NCI-H1694 treated with DMSO at 0.1 percent for 48 hours (cell line): ENCODE measurements around the gene SCD5.
"Not testable (repeated sequence)": the region's sequence is repeated elsewhere in the genome, so short reads cannot be mapped to it uniquely, and the experiment has no call there.

Experiments used
- DNase-seq: peaks from one replicate; lab custom pipeline; 2025; lab: John Stamatoyannopoulos, UW

The SCD5 gene

DNA sequence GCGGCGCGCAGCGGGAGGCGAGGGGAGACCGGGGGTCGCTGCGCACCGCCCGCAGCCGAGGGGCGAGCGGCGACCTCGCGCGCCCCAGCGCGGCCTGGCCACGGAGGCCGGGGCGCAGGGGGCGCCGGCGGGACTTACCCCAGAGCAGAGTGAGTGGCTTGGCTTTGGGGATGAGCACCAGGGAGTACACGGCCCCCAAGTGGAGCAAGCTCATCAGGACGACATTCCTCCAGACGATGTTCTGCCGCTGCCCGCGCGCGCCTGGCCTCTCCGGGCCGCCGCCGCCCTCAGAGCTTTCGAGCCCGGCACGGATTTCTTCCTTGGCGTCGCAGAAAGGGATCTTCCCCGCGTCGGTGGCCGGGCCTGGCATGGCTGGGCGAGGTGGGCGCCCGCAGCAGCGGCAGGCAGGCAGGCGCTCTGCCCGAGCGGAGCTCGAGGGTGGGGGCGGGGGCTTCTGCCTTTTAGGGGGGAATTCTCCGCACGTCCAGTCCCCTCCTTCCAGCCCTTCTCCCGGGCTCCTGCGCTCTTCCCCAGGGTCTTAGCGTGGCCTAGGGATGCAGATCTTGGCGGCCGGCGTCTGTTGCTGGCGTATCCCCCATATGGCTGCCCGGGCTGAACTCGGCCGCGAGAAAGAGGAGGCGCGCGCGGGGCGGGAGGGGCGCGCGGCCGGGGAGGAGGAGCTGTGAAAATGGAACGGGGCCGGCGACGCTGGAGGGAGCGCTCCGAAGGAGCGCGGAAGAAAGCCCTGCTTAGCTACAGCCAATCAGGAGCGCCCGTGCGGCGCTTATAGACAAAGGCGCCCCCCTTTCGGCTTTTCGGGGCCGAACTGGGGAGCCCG lies at the start of gene SCD5:
Gene SCD5, minus strand, starts transcription at position 629 of the 838 bp plus-strand sequence. Its CDS starts 259 bp downstream, at position 370.
- DNase-seq = peak; percentile 55

DNA sequence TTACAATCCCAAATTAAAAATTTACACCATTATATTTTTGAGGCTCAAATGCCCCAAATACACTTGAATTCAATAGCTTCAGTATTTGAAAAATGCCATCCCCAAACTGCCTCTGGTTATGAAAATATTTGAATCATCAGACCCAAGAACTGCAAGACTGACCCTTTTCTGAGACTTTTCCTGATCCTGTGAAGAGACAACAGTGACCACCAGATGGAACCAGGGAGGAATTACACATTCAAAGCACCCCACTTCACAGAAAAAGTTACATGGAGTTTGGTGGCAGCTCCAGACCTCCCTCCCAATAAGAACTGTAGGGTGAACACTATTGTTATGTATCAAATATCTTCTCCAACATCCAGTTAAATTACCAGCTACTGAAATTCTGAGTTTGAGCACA lies 44.0 kb upstream of the SCD5 start:
- DNase-seq = no peak

DNA sequence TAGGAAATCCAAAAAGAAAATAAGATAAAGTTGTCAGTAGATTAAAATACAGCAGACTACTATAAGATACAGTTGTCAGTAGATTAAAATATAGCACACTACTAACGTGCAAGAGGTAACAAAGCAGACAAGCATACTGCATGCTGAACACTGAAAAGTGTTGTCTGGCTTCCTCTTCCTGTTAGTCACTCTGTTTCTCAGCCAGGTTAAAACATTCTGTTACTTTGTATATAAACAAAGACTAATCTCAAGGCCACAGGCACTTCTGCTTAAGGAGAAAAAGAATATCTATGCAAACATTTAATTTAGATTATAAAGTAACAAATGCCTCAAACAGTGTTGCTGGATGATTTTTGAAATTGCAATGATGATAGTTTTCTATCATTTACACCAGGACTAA lies 41.0 kb upstream of the SCD5 start:
- DNase-seq = no peak

DNA sequence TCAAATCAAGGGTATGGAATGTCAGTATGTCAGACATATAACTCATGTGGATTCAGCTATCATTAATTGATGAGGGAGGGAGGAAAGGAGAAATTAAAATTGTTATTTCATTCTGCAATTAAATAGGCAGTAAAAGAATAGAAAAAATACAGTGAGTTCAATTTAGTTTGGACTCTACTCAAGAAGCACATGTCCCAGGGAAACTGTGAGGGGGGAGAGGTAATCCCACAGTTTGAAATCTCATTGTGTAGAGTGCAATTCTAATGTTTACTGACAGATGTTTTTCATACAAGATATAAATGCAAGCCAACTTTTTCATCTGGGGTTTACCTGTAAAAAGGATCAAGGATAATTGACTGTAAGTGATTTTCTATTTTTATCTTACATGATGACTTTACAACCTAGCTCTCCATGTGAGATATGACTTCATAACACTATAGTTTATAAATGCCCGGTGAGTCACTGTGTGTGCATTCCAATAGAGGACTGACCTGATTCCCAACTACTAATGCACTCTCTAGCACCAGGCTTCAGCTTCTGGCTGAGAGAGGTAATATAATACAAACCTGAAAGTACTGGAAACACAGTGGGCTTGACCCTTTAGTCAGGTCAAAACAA lies 35.2 kb upstream of the SCD5 start:
- DNase-seq = no peak

DNA sequence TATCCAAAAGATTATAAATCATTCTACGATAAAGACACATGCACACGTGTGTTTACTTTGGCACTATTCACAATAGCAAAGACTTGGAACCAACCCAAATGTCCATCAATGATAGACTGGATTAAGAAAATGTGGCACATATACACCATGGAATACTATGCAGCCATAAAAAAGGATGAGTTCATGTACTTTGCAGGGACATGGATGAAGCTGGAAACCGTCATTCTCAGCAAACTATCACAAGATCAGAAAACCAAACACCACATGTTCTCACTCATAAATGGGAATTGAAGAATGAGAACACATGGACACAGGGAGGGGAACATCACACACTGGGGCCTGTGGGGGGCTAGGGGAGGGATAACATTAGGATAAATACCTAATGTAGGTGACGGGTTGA lies 34.5 kb upstream of the SCD5 start:
- DNase-seq = not testable (repeated sequence)

DNA sequence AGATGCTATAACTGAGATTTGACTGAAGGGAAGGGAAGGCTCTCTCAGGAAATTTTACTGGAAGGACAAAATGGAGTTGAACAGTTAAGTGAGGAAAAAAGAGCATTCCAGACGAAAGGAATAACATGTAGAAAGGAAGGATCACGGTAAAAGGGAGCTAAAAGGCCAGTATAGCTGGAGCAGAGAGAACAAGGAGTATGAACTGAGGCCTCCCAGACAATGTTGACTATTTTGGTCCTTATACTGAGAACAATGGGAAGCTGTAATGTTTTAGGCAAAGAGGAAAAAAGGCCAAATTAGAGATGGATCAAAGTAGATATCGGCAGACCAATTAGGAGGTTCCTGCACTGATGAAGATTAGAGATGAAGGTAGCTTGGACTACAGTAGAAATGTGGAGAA lies 26.8 kb upstream of the SCD5 start:
- DNase-seq = no peak

DNA sequence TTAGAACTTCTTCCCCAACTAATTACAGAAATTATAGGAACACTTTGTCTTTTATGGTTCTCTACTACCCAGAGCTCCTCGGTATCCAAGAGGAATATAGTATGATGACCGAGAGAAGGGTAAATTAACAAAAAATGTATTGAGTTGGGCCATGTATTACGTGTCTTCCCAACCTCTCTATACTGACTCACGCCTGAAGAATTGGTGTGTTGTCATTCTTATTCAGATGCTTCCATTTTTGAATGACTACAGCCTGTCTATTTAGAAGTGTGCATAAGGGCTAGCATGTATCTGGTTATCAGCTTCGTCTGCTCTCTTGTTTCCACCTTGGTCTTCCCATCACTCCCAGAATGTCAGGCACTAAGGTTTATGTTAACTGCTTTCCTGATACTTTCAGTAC lies 24.5 kb upstream of the SCD5 start:
- DNase-seq = no peak

DNA sequence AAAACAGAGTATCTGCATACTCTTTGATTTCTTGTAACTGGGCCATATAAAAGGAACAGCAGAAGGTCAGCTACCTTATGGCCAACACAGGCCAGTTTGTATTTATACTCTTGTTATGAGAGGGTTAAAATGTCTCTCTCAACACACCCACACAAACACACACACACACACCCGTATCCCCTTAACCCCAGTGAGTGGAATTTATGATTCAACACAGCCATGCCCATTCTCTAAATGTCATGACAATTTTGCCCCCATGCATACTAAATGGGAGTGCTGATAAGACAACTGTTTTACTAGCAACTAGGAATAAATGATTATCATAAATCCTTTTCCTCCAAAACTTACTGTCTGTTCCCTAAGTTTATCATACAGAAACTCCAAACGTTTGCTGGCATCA lies 22.1 kb upstream of the SCD5 start:
- no peak for DNase-seq

DNA sequence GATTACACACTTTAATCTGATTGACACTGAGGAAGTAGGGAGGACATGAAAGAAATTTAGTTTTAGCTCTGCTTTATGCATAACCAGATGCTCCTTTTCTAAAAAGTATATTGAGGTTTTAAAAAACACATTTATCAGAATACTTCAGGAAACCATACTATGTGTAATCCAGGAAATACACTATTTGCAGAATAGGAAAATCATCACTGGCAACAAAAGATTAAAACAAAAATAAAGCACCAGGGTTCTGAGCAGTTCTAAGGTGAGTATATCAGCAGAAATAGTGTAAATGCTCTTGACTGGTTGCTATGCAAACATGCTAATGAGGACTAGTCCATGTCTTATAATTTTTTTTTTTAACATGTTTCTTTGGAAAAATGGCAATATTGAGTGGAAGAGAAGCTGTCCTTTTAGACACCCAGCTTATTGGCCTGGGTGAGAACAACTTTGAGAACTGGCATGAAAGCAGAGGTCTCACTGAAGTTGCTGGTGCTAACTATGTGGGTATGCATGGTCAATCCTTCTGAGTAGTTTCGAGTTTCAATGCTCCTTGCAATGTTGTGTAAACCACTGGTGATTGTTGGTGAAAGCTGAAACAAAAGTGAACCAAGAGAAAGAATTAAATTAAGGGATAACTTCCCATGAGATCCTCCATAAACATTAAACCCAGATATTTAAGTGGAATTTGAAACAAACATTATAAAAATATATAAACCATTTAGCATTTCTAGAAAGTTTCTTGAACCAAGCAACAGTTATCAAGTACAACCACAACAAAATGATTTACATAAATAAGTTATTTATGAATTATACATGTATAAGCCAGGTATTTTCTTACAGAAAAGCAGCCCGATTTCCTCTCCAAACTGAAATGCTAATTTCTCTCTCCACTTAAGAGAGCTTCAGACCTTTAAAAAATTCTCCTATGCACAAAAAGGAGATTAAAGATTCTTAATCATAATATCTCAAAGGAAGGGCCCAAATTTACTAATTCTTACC lies 20.4 kb upstream of the SCD5 start:
- no peak for DNase-seq

DNA sequence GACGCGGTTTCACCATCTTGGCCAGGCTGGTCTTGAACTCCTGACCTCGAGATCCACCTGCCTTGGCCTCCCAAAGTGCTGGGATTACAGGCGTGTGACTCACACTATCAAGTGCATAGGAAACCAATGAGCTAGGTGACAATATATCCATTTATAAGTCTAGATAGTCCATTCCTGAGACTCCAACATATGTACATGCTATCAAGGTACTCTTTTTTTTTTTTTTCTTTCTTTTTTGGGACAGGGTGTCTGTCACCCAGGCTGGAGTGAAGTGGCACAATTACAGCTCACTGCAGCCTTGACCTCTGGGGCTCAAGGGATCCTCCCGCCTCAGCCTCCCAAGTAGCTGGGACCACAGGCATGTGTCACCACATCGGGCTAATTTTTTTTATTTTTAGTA lies 18.3 kb upstream of the SCD5 start:
- DNase-seq = not testable (repeated sequence)

DNA sequence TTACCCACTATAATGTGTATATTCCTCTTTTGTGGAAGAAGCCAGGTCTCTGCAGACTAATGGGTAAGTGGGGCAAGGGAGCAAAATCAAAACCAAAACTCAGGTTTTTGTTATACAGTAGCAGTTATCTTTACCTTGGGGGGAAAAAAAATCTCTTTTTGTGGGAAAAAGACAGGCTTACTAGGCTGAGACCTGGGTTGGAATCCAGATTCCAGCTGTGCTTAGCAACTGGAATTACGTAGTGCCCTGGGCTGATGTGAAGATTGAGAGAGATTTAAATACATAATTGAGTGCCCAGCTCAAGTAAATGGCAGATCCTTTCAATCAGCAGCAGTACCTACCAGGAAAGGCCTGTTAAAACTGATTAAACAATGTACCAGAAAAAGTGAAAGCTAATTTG lies 15.4 kb upstream of the SCD5 start:
- DNase-seq = no peak

DNA sequence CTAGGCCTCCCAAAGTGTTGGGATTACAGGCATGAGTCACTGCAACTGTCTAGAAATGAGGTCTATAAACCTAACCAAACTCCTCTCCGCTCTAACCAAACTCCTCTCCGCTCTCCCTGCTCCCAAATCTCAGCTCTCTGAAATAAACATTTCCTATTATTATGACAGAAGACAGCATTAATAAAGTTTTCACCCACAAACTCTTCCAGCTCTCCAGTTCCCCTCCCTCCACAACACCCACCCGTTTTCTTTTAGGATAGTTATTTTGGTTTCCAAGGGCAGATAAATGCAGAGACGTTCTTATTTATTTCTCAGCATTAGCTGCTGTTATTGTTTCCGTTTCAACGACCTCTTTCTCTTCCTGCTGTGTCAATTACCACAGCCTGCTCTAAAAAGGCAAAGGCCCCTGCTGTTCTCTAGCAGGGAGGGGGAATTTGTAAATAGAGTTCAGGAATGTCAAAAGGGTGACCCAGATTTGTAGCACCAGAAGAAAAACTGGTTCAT lies 13.3 kb upstream of the SCD5 start:
- DNase-seq = no peak

DNA sequence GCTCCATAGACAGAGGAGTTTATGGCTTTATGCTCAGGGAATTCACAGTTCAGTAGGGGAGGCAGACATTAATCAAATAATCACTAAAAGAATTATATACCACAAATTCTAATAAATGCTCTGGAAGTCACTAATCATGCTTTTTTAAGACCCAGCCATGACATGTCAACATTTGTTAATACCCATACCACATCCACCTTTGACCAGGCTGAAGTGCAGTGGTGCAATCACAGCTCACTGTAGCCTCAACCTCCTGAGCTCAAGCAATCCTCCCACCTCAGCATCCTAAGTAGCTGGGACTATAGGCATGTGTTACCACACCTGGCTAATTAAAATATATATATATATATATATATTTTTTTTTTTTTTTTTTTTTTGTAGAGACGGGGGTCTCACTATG lies 12.8 kb upstream of the SCD5 start:
- no peak for DNase-seq

DNA sequence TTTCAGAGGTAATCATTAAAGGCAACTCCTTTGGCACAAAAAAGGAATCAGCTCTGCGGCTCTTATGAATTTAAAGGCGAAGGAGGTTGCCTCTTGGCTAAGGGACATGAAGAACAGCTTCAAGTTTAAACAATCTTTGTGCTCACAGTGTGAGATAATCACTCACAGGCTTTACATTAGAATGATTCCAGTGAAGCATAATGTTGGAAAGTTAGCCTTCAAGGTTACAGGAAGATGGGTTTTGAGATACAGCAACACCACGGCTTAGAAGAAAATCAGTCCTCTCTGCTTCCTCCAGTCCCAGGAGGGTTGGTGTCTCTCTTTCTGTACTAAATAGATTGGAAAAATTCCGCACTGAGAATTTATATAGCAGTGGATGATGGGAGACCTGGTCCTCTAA lies 11.6 kb upstream of the SCD5 start:
- no peak for DNase-seq

DNA sequence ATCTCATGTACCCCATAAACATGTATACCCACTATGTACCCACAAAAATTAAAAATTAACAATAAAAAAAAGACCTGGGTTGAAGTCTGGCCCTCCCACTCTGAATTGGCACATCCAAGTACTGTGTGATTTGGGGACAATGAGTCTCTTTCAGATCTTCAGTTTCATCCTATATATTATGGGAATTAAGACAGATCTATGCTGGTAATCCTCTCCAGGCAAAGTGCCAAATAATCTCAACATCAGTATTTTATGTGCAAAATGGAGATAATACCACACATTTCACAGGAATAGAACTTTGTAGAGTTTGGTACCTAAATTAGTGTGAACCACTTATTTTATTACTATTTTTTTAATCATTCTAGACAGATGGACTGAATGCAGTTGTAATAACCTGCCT lies 11.0 kb upstream of the SCD5 start:
- no peak for DNase-seq

DNA sequence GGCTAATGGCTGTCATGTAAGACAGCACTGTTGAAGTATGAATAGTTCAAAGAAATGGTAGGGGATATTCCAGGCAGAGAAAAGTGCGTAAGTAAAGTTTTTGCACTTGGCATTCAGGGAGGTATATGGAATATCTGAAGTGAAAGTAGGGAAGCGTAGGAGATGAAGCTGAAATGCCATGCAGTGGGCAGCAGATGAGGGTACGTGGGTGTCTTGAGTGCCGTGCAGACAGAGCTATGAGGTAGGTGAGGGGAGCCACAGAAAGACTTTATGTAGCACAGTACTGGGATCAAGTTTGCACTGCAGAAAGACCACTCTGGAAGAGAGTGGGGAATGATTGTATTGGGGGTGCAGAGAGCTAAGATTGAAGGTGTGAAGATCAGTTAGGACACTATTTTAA lies 5.2 kb upstream of the SCD5 start:
- no peak for DNase-seq

DNA sequence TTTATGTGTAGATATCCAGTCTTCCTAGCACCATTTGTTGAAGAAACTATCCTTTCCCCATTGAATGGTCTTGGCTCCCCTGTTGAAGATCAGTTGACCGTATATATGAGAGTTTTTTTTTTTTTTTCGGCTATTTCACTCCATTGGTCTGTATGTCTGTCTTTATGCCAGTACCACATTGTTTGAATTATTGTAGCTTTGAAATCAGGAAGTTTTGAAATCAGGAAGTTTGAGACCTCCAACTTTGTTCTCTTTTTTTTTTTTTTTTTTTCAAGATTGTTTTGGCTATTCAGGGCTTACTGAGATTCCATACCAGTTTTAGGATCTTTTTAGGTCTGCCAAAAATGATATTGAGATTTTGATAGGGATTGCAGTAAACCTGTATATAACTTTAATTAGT lies 4.3 kb upstream of the SCD5 start:
- DNase-seq = no peak

DNA sequence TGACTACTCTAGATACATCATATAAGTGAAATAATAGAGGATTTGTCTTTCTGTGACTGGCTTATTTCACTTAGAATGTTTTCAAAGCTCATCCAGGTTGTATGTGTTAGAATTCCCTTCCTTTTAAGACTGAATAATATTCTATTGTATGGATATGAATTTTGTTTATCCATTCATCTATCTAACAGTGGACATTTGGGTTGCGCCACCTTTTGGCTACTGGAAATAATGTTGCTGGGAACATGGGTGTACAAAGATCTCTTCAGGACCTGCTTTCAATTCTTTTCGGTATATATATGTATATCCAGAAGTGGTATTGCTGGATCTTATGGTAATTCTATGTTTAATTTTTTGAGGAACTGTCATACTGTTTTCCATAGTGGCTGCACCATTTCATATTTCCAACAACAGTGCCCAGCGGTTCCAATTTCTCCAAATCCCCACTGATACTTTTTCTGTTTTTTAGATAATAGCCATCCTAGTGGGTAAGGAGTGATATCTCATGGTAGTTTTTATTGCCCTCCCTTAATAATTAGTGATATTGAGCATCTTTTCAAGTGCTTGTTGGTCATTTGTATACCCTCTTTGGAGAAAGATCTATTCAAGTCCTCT lies 3.4 kb upstream of the SCD5 start:
- DNase-seq = peak; percentile 4

DNA sequence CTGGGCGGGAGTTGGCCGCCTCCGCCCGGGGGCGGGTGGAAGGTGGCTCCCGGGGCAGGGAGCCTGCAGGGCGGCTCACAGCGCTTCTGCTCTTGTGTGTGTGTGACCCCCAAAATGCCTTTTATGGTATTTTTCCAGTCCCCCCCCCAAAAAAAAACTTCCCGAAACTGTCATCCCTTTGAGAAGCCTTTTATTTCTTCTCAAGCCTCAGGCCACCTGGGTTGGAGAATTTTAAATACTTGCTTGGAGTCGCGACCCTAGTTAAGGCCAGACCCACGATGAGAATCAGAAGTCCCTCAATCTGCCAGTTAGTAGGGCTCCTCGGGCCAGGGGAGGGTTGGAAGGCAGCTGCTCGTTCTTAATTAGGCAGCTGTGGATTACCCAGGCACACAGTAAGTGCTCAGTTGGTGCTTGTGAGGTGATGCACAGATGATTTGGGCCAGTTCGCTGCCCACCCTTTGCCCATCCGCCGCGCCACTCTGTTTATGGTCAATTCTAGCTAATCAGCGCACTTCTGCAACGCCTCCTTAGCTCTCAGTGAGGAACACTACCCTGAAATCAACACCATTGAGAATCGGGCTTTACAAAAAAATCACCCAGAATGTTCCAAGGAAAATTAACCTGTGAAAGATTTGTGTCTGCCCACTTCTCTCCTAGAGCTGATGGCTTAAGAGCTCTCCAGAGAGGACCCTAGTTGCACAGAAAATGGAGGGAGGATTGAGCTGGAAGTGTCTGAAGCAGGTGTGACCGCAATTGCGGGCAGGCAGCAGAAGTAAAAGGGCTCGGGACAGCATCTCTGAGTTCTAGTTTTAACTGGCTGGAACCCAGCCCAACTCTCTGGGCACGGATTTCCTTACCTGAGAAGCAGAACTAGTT lies 648 bp upstream of the SCD5 start:
- DNase-seq = no peak

DNA sequence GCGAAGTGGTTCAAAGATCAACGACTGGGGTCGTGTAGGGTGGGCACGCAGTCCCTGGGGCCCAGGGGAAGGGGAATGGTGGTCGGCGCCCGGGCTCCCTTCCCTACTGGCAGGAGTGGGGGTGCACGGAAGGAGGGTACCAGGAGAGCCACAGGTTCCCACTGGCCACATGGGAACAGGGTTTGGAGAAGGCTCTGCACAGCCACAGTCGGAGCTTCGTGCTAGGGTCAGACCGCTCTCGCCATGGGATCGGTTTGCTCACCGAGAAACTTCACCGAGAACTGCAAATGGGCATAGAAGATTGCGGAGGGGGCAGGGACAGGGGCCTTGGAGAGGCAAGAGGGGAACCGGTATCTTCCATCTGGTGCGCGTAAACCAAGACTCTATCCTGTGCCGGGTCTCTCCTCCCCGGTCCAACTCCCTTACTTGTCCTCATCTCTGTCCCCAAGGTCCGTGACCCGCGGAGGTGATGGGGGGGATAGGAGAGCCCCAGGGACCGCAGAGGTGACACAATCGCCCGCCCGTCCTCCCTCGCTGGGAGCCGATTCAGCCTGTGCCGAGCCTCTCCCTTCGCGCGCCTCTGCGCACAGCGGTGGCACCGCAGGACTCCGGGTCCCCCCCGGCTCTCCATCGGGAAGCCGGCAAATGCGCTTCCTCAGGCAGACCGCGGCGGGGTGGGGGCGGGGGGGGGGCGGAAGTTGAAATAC lies 1.0 kb downstream of the SCD5 start:
- DNase-seq = no peak
